B cell (primary cell): ENCODE results near the gene AHNAK.

Experiments
- CTCF ChIP-seq: fragments of 200-600 bp; IDR thresholded peaks from one replicate; pipeline ENCODE4 v1.8.0; 2022; ENCODE audit warnings: antibody characterized with exemption, mild to moderate bottlenecking
- EZH2 ChIP-seq: IDR thresholded peaks from 2 replicates; pipeline ENCODE4 v1.6.1; 2012; ENCODE audit warnings: borderline replicate concordance, low read depth, mild to moderate bottlenecking, moderate library complexity, low read length; ENCODE audit not compliant: insufficient read depth, poor library complexity, severe bottlenecking

GRCh38 chr11:62569611-62570010 lies 23.0 kb upstream of the AHNAK start:
- no peak for TF ChIP-seq CTCF
- TF ChIP-seq EZH2 = no peak
